Measurements from ENCODE around the gene PLAC8. TPM values are rescaled to one million over a fixed set of nuclear protein-coding genes. Genes with fewer than 3 reads are reported as not detected.
"Not testable (repeated sequence)": the region's sequence is repeated elsewhere in the genome, so short reads cannot be mapped to it uniquely, and the experiment has no call there.

Gene PLAC8
- total RNA-seq, 1 donor from 2014 or later = 0.21 TPM

DNA sequence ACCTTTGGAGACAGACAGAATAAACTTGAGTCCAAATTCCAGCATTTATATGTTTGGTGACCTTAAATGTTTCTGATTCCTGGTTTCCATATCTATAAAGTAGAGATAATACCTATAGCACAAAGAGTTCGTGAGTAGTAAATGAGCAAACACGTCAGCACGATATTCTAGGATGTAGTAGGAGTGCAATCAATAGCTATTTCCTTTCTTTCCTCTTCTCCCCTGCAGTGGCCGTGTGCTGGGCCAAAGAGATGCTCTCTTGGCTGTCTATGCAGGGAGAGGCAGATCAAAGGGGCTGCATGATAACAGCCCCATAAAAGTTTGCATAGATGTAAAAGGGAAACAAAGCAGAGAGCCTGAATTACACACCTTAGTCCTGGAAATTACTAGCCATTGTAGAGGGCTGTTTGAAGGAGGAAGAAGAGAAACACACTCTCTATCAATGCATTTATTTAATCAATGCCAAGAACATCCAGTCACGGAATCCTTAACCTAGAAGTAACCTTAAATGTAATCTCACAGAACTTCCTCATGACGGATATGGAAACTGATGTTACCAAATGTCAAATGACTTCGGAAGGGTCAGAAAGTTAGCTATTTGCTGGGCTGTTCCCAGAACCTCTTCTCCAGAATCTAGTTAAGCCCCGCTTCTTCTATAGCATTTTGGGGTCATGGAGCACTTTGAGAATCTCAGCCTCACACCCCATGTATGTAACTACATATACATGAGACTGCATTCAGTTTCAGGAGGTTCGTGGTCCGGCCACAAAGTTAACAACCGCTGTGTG, 35.5 kb upstream of the PLAC8 start:
- no peak overlapping the region for H3K4me3 ChIP-seq (ENCODE audit: low read depth, low read length)
- H3K27me3 ChIP-seq (ENCODE audit: control insufficient read depth, insufficient read depth, low read length) = no peaks in the 10 kb centered on the region
- no peak for DNase-seq (ENCODE audit: low read depth)
- TF ChIP-seq, protein P1, sequence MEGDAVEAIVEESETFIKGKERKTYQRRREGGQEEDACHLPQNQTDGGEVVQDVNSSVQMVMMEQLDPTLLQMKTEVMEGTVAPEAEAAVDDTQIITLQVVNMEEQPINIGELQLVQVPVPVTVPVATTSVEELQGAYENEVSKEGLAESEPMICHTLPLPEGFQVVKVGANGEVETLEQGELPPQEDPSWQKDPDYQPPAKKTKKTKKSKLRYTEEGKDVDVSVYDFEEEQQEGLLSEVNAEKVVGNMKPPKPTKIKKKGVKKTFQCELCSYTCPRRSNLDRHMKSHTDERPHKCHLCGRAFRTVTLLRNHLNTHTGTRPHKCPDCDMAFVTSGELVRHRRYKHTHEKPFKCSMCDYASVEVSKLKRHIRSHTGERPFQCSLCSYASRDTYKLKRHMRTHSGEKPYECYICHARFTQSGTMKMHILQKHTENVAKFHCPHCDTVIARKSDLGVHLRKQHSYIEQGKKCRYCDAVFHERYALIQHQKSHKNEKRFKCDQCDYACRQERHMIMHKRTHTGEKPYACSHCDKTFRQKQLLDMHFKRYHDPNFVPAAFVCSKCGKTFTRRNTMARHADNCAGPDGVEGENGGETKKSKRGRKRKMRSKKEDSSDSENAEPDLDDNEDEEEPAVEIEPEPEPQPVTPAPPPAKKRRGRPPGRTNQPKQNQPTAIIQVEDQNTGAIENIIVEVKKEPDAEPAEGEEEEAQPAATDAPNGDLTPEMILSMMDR (IDR thresholded peaks at IDR 0.05; ENCODE audit: insufficient read depth, low read length, poor library complexity, severe bottlenecking) = no peak
- H3K36me3 ChIP-seq (ENCODE audit: control insufficient read depth, insufficient read depth, low read length) = no peaks in the 10 kb centered on the region

DNA sequence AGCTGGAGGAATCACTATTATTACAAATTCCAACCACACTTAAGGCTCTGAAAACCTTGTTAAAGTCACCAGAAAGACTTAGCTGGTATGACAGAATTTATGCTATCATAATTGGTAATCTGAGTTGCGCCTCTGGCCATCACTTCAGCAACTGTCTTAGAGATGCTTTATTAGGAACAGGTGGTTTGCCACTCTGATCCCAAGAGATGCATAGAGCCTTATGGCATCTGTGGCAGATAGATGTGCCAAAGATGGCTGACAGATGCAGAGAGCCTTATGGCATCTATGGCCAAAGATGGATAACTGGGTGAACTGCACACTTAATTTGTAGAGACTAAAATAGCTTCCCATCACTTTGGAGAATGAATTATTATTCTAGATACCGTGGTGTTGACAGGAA, 32.3 kb upstream of the PLAC8 start:
- H3K27me3 ChIP-seq (ENCODE audit: control insufficient read depth, insufficient read depth, low read length) = no peaks in the 10 kb centered on the region
- H3K4me3 ChIP-seq (ENCODE audit: low read depth, low read length) = no peak overlapping the region
- no peak for DNase-seq (ENCODE audit: low read depth)
- TF ChIP-seq, protein P1 (IDR thresholded peaks at IDR 0.05; ENCODE audit: insufficient read depth, low read length, poor library complexity, severe bottlenecking) = no peak
- no peaks in the 10 kb centered on the region for H3K36me3 ChIP-seq (ENCODE audit: control insufficient read depth, insufficient read depth, low read length)

DNA sequence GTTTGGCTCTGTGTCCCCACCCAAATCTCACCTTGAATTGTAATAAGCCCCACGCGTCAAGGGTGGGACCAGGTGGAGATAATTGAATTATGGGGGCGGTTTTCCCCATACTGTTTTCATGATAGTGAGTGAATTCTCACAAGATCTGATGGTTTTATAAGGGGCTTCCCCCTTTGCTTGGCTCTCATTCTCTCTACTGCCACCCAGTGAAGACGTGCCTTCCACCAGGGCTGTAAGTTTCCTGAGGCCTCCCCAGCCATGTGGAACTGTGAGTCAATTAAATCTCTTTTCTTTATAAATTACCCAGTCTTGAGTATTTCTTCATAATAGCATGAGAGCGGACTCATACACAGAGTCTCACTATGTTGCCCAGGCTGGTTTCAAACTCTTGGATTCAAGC, 31.2 kb upstream of the PLAC8 start:
- H3K36me3 ChIP-seq (ENCODE audit: control insufficient read depth, insufficient read depth, low read length); H3K27me3 ChIP-seq (ENCODE audit: control insufficient read depth, insufficient read depth, low read length); H3K4me3 ChIP-seq (ENCODE audit: low read depth, low read length); DNase-seq (ENCODE audit: low read depth): not testable (repeated sequence)

DNA sequence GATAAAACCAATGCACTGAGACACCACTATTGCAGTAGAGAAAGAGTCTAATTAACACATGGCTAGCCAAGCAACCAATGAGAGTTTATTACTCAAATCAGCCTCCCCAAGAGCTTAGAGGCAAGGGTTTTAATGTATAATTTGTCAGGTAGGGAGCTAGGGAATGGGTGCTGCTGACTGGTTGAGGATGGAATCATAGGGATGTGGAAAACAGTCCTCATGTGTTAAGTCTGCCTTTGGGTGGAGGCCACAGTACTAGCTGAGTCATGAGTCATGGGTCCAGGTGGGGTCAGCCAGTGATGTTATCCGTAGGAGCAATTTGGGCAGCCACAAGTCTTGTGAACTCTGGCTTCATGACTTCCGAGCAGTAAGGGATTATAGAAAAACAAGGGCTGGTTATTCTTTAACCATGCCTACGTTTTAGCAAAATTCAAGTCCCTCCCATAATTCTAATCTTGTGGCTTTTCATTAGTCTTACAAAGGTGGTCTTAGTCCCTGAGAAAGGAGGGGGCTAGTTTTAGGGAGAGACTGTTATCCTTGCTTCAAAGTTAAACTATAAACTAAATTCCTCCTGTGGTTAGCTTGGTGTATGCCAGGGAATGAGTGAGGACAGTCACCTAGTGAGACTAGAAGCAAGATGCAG, 25.1 kb upstream of the PLAC8 start:
- H3K27me3 ChIP-seq (ENCODE audit: control insufficient read depth, insufficient read depth, low read length) = no peaks in the 10 kb centered on the region
- no peak overlapping the region for H3K4me3 ChIP-seq (ENCODE audit: low read depth, low read length)
- peak; percentile 81 for DNase-seq (ENCODE audit: low read depth)
- no peaks in the 10 kb centered on the region for H3K36me3 ChIP-seq (ENCODE audit: control insufficient read depth, insufficient read depth, low read length)
- TF ChIP-seq, protein P1 (IDR thresholded peaks at IDR 0.05; ENCODE audit: insufficient read depth, low read length, poor library complexity, severe bottlenecking) = no peak

DNA sequence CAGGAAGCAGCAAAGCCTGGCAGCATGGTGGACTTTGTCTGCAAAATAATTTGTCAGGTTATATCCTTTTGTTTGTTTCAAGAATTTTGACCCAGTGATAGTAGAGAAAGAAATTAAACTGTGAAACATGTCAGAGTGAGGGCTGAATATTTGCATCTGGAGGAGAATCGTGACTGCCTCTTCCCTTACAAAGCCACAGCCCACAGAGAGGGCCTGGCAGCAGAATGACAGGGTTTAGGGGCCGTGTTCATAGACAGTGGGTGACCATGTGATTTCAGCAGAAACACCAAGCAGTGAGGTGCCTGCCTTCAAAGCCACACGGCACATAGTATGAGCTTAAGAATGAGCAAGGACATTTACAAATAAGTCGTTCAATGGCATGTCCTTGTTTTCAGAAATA, 24.4 kb upstream of the PLAC8 start:
- no peak for DNase-seq (ENCODE audit: low read depth)
- H3K36me3 ChIP-seq (ENCODE audit: control insufficient read depth, insufficient read depth, low read length) = no peaks in the 10 kb centered on the region
- TF ChIP-seq, protein P1 (IDR thresholded peaks at IDR 0.05; ENCODE audit: insufficient read depth, low read length, poor library complexity, severe bottlenecking) = no peak
- no peak overlapping the region for H3K4me3 ChIP-seq (ENCODE audit: low read depth, low read length)
- no peaks in the 10 kb centered on the region for H3K27me3 ChIP-seq (ENCODE audit: control insufficient read depth, insufficient read depth, low read length)

DNA sequence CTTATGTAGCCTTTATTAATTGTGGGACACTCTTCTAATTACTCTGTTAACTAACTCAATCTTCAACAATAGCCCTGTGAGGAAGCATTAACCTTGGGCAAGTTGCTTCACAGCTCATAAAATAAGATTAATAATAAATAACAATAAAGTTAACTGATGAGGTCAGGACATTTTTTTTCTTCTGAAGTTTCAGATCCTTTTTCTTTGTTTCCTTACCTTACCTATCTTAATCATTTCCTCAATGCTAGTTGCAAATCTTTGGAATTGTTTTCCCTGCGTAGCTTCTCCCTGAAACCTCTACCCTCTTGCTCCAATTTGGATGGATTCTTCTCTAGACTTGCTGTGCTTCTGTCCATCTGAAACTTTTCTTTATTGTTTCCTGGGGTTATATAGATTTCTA, 17.5 kb upstream of the PLAC8 start:
- no peak for DNase-seq (ENCODE audit: low read depth)
- TF ChIP-seq, protein P1 (IDR thresholded peaks at IDR 0.05; ENCODE audit: insufficient read depth, low read length, poor library complexity, severe bottlenecking) = no peak
- H3K27me3 ChIP-seq (ENCODE audit: control insufficient read depth, insufficient read depth, low read length) = no peaks in the 10 kb centered on the region
- no peaks in the 10 kb centered on the region for H3K36me3 ChIP-seq (ENCODE audit: control insufficient read depth, insufficient read depth, low read length)
- no peak overlapping the region for H3K4me3 ChIP-seq (ENCODE audit: low read depth, low read length)
